Measurements from ENCODE around the gene TRPM8. TPM values are rescaled to one million over a fixed set of nuclear protein-coding genes. Genes with fewer than 3 reads are reported as not detected.

Gene TRPM8
- total and polyA plus RNA-seq, 2 of the 8 experiments (the other 6 are each of a cell fraction or from before 2014, with no cell fraction given): 0.18 to 0.54 TPM

DNA sequence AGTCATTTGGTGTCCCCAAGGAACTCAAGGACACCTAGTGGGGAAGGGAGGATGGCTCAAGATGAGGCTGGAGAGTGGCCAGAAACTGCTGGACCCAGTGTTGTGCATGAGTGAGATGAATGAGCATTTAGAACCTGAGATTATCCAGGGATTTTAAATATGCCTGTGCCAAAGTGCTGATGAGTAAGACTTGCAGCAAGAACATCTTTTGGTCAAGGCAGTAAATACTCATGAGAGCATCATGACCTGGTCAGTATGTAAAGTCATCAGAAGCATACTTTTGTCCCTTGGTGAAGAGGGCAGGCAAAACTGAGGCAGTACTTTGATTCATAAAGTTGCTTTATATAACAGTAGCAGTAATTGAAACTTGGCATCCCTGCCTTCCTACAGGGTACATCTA, 130.2 kb downstream of the TRPM8 start:
- Histone ChIP-seq H3K56ac (replicated peaks; ENCODE audit: insufficient read length, low read depth, low read length) (no peak overlapping the region), H3K23me2 (ENCODE audit: low read depth, low read length) (no peaks in the 10 kb centered on the region), H3K27me3 (replicated peaks in 1 of 4; ENCODE audit: control insufficient read depth in 3 of 4, extremely low read depth in 1 of 4, insufficient read depth in 3 of 4, low read length in 3 of 4) (peaks cover 0 to 1% (median 0%) of the 10 kb centered on the region in 4 experiments; a peak in 1 of 7 replicates), H4K8ac (ENCODE audit: extremely low read depth, insufficient read depth, low read length) (no peak overlapping the region), H2BK120ac (replicated peaks; ENCODE audit: low read depth, low read length) (no peak overlapping the region), H2BK20ac (ENCODE audit: low read length) (no peak overlapping the region), H4K91ac (replicated peaks; ENCODE audit: insufficient read length, low read length) (no peak overlapping the region), H2BK15ac (ENCODE audit: low read length) (no peak overlapping the region), H3K14ac (ENCODE audit: insufficient read length) (no peak overlapping the region), H2BK5ac (ENCODE audit: low read depth, low read length) (no peak overlapping the region), H3K79me1 (ENCODE audit: low read depth, low read length) (no peaks in the 10 kb centered on the region), H3K4ac (replicated peaks; ENCODE audit: insufficient read length, low read depth, low read length) (no peak overlapping the region), H4K20me1 (replicated peaks in 1 of 2; ENCODE audit: control insufficient read depth in 1 of 2, insufficient read depth in 2 of 2, low read length in 2 of 2) (no peaks in the 10 kb centered on the region), H3K18ac (ENCODE audit: extremely low read depth, low read length) (no peak overlapping the region), H3K9ac (replicated peaks in 1 of 4; ENCODE audit: extremely low read depth in 1 of 4, low read depth in 3 of 4, low read length in 3 of 4) (no peak overlapping the region), H2AK5ac (ENCODE audit: low read depth, low read length) (no peak overlapping the region), H2BK12ac (ENCODE audit: low read depth, low read length) (no peak overlapping the region), H3K79me2 (ENCODE audit: control insufficient read depth in 1 of 2, insufficient read depth in 2 of 2, low read length in 2 of 2) (no peaks in the 10 kb centered on the region), H2AFZ (ENCODE audit: low read length) (no peak overlapping the region), H4K5ac (ENCODE audit: insufficient read length, low read depth, low read length) (no peak overlapping the region), H3K27ac (ENCODE audit: low read depth, low read length) (no peak overlapping the region), H3K4me1 (replicated peaks in 1 of 4; ENCODE audit: control insufficient read depth in 3 of 4, insufficient read depth in 4 of 4, low read length in 3 of 4) (no peaks in the 10 kb centered on the region), H3K23ac (ENCODE audit: insufficient read length) (no peak overlapping the region), H3K4me2 (ENCODE audit: insufficient read depth in 1 of 2, low read depth in 2 of 2, low read length in 2 of 2) (no peak overlapping the region), H3K9me3 (ENCODE audit: insufficient read depth in 2 of 2, low read depth in 1 of 2, low read length in 1 of 2) (no peaks in the 10 kb centered on the region), H3K4me3 (ENCODE audit: extremely low read depth in 1 of 4, insufficient read depth in 2 of 4, low read depth in 3 of 4, low read length in 4 of 4) (no peak overlapping the region), H3K36me3 (ENCODE audit: control insufficient read depth in 2 of 4, insufficient read depth in 4 of 4, low read length in 3 of 4) (no peaks in the 10 kb centered on the region)
- FAIRE-seq (no peak), DNase-seq (ENCODE audit: low read depth in 1 of 2, low spot score in 2 of 2) (no peak)
- POLR2A ChIA-PET (ENCODE audit: partially characterized antibody): no interaction called here
- TF ChIP-seq SIX5 (IDR thresholded peaks at IDR 0.05; ENCODE audit: low read depth, low read length): no peak
- TF ChIP-seq E2F6 (IDR thresholded peaks at IDR 0.05): no peak
- CTCF ChIA-PET (ENCODE audit: partially characterized antibody): interaction anchor here (1.7 kb wide), 1 partner anchor 18 kb away, joined by 3 read pairs; no protein-coding TSS in a partner anchor
